Endodermal cell (in vitro differentiated cells): Measurements from ENCODE around the gene GIMAP5. TPM values are rescaled to one million over a fixed set of nuclear protein-coding genes. Genes with fewer than 3 reads are reported as not detected.

ENCODE experiments used
- DNase-seq: peaks from one replicate; pipeline ENCODE4 v3.0.0-alpha.2; 2017
- H3K27ac ChIP-seq: 2 replicates; pipeline ENCODE4 v1.5.1; 2013; ENCODE audit warnings: mild to moderate bottlenecking, low read depth, low read length, moderate library complexity
- H3K27me3 ChIP-seq: 2 replicates; pipeline ENCODE4 v1.6.1; 2013; ENCODE audit warnings: mild to moderate bottlenecking, low read length, moderate library complexity; ENCODE audit not compliant: insufficient read depth, control insufficient read depth, poor library complexity, severe bottlenecking
- H3K36me3 ChIP-seq: 2 replicates; pipeline ENCODE4 v1.7.0; 2013; ENCODE audit warnings: mild to moderate bottlenecking, low read length, moderate library complexity; ENCODE audit not compliant: control insufficient read depth, insufficient read depth
- H3K4me1 ChIP-seq: one replicate; pipeline ENCODE4 v1.7.0; 2013; ENCODE audit warnings: low read length; ENCODE audit not compliant: control insufficient read depth, insufficient read depth
- H3K4me3 ChIP-seq: 2 replicates; pipeline ENCODE4 v1.5.1; 2013; ENCODE audit warnings: mild to moderate bottlenecking, low read length, moderate library complexity
- H3K9ac ChIP-seq: 2 replicates; pipeline ENCODE4 v1.6.1; 2013; ENCODE audit warnings: mild to moderate bottlenecking, low read length, moderate library complexity; ENCODE audit not compliant: poor library complexity, severe bottlenecking; ENCODE audit errors: extremely low read depth
- H3K9me3 ChIP-seq: 2 replicates; pipeline ENCODE4 v1.6.1; 2013; ENCODE audit warnings: mild to moderate bottlenecking, low read length, moderate library complexity; ENCODE audit not compliant: control insufficient read depth
- H3K27ac Mint-ChIP-seq: 2 replicates; pipeline ENCODE4 v1.8.0; 2020; ENCODE audit warnings: mixed read lengths
- H3K27me3 Mint-ChIP-seq: 2 replicates; pipeline ENCODE4 v1.8.0; 2021; ENCODE audit warnings: mild to moderate bottlenecking, mixed read lengths; ENCODE audit not compliant: insufficient read depth
- H3K36me3 Mint-ChIP-seq: 2 replicates; pipeline ENCODE4 v1.8.0; 2020; ENCODE audit warnings: low read depth, mixed read lengths
- H3K4me1 Mint-ChIP-seq: 2 replicates; pipeline ENCODE4 v1.8.0; 2020; ENCODE audit warnings: mixed read lengths
- H3K4me3 Mint-ChIP-seq: 2 replicates; pipeline ENCODE4 v1.8.0; 2020; ENCODE audit warnings: mild to moderate bottlenecking, moderate library complexity, mixed read lengths
- H3K9me3 Mint-ChIP-seq: 2 replicates; pipeline ENCODE4 v1.8.0; 2020; ENCODE audit warnings: mild to moderate bottlenecking, mixed read lengths
- WGBS, 2 experiments: methylation state at CpG; one replicate each; pipeline versions ENCODE4 v1.1.5 to v1.1.7; 2013; ENCODE audit warnings: missing lambda C conversion rate in 2 of 2, mixed read lengths in 1 of 2; ENCODE audit not compliant: insufficient coverage in 1 of 2, insufficient read length in 1 of 2; 5-methylcytosine and 5-hydroxymethylcytosine counted together
- total RNA-seq, 2 donors: library from RNA; stranded (reverse); fragmentation: NEBNext Ultra II Directional in 1 of 2; extraction: Animal tissue kit (Norgen Biotek cat#: 25700) in 1 of 2; gene quantifications; 2 replicates in 1 of 2; 3 replicates in 1 of 2; pipeline ENCODE4 v1.2.1, GENCODE V29; 2021
- TF ChIP-seq, protein P1 (sequence below): fragments of 200-600 bp; sonication (generic); conservative IDR thresholded peaks from 2 replicates; pipeline ENCODE4 v1.5.0; 2021; ENCODE audit warnings: antibody characterized with exemption, mild to moderate bottlenecking

Gene GIMAP5
- total RNA-seq, 2 donors from 2014 or later: not detected

DNA sequence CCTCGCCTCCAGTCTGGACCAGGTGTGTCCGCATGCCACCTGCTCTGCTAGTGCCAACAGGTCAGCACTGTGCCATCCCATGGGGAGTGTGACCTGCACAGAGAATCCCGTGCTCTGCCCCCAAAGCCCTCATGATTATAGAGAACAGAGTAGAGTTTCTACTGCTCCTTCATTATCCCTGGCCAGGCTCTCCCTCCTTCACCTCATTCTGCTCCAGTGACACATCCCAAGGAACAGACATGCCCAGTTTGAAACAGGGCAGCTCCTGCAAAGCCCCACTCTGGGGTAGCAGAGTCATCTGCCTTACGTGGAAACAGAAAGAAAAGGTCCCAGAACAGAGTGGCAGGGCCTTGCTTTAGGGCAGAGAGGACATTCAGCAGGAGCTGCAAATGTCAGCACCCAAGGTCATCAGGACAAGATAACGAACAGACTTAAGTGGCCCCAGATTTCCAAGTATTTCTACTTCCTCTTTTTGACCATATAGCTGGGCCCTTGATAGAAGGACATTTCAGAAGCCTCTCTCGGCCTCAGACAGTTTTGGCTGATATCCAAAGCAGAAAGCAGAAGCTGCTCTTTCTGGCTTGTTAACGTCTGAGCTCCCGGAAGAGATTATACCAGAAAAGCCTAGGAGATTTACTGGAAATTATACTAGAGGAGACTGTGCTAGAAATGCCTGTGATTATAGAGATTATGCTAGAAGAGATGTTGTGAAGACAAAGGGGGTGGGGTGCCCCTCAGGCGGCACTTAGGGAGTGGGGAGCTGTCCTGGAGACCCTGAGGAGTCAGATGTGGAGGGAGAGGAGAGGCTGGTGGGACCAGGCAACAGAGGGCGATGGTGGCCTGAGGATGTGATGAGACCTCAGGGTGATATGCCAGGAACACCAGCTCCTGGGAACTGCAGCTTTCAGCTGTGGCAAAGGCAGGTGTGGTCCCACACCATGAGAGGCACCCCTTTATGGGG is 50.4 kb downstream of the GIMAP5 start:
- no peaks in the 10 kb centered on the region for H3K4me1 ChIP-seq
- no peak overlapping the region for H3K27ac ChIP-seq
- Mint-ChIP-seq H3K27ac (no peak overlapping the region), H3K4me1 (no peaks in the 10 kb centered on the region), H3K9me3 (no peaks in the 10 kb centered on the region), H3K27me3 (peaks cover 44% of the 10 kb centered on the region), H3K4me3 (no peak overlapping the region), H3K36me3 (no peaks in the 10 kb centered on the region)
- no peaks in the 10 kb centered on the region for H3K36me3 ChIP-seq
- no peak for DNase-seq
- no peak overlapping the region for H3K4me3 ChIP-seq
- no peaks in the 10 kb centered on the region for H3K9me3 ChIP-seq
- H3K9ac ChIP-seq: no peak overlapping the region
- peaks cover 14% of the 10 kb centered on the region for H3K27me3 ChIP-seq
- TF ChIP-seq, protein P1, sequence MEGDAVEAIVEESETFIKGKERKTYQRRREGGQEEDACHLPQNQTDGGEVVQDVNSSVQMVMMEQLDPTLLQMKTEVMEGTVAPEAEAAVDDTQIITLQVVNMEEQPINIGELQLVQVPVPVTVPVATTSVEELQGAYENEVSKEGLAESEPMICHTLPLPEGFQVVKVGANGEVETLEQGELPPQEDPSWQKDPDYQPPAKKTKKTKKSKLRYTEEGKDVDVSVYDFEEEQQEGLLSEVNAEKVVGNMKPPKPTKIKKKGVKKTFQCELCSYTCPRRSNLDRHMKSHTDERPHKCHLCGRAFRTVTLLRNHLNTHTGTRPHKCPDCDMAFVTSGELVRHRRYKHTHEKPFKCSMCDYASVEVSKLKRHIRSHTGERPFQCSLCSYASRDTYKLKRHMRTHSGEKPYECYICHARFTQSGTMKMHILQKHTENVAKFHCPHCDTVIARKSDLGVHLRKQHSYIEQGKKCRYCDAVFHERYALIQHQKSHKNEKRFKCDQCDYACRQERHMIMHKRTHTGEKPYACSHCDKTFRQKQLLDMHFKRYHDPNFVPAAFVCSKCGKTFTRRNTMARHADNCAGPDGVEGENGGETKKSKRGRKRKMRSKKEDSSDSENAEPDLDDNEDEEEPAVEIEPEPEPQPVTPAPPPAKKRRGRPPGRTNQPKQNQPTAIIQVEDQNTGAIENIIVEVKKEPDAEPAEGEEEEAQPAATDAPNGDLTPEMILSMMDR: peak; percentile 26
- 85 to 94% methylated on average over 5 to 10 of the region's 10 CpGs for WGBS, 2 experiments

DNA sequence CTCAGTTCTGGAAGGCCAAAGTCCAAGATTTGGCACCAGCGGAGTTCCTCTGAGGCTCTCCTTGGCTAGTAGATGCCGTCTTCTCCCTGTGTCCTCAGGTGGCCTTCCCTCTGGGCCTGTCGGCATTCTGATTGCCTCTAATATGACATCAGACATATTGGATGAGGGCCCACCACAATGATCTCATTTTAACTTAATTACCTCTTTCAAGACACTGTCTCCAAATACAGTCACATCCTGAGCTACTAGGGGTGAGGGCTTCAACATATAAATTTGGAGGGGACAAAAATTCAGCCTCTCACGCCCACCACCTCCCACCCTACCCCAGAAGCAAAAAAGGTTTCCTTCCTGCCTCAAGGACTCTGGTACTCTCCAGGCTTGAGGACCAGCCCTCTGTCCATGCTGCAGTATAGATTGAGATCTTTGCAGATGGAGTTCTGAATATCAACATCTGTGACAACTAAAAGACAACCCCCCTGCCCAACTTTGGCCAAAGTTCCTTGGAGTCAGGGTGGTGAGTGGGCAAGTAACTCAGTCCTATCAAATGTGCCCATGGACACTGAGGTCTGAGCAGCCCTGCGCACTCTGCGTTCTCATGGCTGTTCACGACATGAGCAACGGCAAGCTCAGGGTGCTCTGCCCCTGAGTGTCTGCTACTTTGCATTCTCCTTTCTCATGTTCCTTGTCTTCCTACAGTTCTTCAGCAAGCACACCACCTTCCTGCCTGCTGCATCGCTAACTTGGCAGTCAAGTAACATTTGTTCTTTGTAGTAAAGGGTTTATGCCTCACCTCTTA is 51.5 kb downstream of the GIMAP5 start:
- WGBS, 2 experiments: 71 to 75% methylated on average over 5 to 9 of the region's 9 CpGs
- Histone ChIP-seq H3K36me3 (no peaks in the 10 kb centered on the region), H3K9me3 (no peaks in the 10 kb centered on the region), H3K27ac (no peak overlapping the region), H3K4me1 (no peaks in the 10 kb centered on the region), H3K4me3 (no peak overlapping the region), H3K27me3 (peaks cover 23% of the 10 kb centered on the region), H3K9ac (no peak overlapping the region)
- TF ChIP-seq, protein P1: no peak
- H3K4me3 Mint-ChIP-seq: no peak overlapping the region
- no peak overlapping the region for H3K27ac Mint-ChIP-seq
- H3K36me3 Mint-ChIP-seq: no peaks in the 10 kb centered on the region
- H3K9me3 Mint-ChIP-seq: no peaks in the 10 kb centered on the region
- H3K27me3 Mint-ChIP-seq: peaks cover 44% of the 10 kb centered on the region
- H3K4me1 Mint-ChIP-seq: no peaks in the 10 kb centered on the region
- DNase-seq: no peak

DNA sequence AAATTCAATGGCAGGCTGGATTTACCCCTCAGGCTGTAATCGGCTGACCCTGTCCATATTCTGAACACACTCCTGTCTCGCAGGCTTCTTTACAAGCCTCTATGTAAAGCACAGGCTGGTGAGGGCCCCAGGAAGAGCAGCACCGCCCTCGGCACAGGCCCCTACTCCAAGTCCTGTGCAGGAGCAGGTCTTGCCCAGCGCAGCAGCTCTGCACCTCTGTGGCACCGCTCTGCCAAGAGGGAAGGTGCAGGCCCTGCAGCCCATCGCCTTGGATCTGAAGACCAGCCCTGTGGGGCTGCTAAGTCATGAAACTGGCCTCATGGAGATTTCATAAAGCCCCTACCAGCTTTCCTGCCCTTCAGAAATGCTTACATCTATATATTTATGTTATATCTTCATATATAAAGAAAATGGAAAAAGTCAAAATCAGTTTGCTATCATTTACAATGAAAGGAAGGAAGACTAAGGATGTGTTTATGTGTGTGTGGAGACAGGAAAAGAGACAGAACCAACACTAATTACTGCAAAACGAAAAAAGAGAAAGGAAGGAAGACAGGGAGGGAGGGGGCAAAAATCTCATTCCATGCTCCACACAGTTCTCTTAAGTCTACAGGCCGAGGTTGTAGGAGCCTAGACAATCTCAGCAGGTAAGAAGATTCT is 53.3 kb downstream of the GIMAP5 start:
- Mint-ChIP-seq H3K4me3 (no peak overlapping the region), H3K27ac (no peak overlapping the region), H3K36me3 (no peaks in the 10 kb centered on the region), H3K27me3 (peaks cover 31% of the 10 kb centered on the region), H3K9me3 (no peaks in the 10 kb centered on the region), H3K4me1 (no peaks in the 10 kb centered on the region)
- Histone ChIP-seq H3K36me3 (no peaks in the 10 kb centered on the region), H3K27me3 (peaks cover 16% of the 10 kb centered on the region), H3K27ac (no peak overlapping the region), H3K4me1 (no peaks in the 10 kb centered on the region), H3K9ac (no peak overlapping the region), H3K9me3 (no peaks in the 10 kb centered on the region), H3K4me3 (no peak overlapping the region)
- TF ChIP-seq, protein P1: no peak
- no peak for DNase-seq
- 80 to 83% methylated on average over 2 to 9 of the region's 9 CpGs for WGBS, 2 experiments
